Lower leg skin (tissue), 3 donors: ENCODE data around the gene DOCK3.

Source experiments
- POLR2A ChIP-seq, 2 donors: fragments of 450-650 bp; IDR thresholded peaks; one replicate each; pipeline ENCODE4 v1.6.1; 2016 to 2017; ENCODE audit warnings: antibody characterized with exemption in 2 of 2, mild to moderate bottlenecking in 1 of 2, moderate library complexity in 1 of 2
- TF ChIP-seq, protein P1 (sequence below), 3 donors: fragments of 450-650 bp; IDR thresholded peaks; one replicate each; pipeline ENCODE4 v1.5.1; 2016; ENCODE audit warnings: antibody characterized with exemption in 3 of 3, mild to moderate bottlenecking in 3 of 3, moderate library complexity in 2 of 3

DNA sequence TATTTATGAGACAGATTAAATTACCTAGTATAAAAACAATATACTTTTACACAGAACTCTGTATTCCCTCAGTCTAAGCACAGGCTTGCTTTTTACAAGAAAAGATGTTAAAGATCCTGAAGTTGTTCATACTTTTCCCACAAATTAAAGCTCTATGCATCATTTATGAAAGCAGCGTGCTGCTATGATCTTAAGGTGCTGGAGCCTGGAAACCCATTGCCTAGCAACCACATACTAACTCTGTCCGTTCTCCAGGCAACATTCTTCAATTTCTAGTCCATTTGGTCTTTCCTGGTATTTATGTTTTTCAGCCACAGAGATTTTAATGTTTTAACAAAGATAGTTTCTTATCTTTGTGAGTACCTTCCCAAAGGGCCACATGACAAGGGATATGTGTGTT, 312.0 kb downstream of the DOCK3 start:
- no peak for TF ChIP-seq POLR2A (IDR thresholded peaks at IDR 0.05)
- TF ChIP-seq, protein P1, sequence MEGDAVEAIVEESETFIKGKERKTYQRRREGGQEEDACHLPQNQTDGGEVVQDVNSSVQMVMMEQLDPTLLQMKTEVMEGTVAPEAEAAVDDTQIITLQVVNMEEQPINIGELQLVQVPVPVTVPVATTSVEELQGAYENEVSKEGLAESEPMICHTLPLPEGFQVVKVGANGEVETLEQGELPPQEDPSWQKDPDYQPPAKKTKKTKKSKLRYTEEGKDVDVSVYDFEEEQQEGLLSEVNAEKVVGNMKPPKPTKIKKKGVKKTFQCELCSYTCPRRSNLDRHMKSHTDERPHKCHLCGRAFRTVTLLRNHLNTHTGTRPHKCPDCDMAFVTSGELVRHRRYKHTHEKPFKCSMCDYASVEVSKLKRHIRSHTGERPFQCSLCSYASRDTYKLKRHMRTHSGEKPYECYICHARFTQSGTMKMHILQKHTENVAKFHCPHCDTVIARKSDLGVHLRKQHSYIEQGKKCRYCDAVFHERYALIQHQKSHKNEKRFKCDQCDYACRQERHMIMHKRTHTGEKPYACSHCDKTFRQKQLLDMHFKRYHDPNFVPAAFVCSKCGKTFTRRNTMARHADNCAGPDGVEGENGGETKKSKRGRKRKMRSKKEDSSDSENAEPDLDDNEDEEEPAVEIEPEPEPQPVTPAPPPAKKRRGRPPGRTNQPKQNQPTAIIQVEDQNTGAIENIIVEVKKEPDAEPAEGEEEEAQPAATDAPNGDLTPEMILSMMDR (IDR thresholded peaks at IDR 0.05) = no peak
